Suppressor macrophage treated with lipopolysaccharide for 1 hour (primary cell): Measurements from ENCODE around the gene EIF4E3.

Experiments used
- DNase-seq, 3 donors: peaks; one replicate each; pipeline ENCODE4 v3.0.0-alpha.2; 2020 to 2022

EIF4E3 gene

DNA sequence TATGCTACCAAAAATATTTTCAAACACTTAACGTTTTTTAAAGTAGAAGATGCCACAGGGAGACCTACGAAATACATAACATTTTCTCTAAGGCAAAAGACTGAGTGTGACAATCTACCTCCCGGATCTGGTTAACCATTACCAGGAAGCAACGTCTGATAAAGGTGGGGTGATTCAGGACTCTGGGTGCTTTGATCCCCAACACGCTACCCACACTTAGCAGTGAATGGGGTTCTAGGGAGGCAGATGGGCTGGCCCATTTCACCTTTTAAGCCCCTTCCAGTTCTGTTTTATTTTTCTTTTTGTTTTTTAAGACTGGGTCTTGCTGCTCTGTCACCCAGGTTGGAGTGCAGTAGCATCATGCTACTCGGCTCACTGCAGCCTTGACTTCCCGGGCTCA lies 39.5 kb downstream of the EIF4E3 start:
- no peak for DNase-seq

DNA sequence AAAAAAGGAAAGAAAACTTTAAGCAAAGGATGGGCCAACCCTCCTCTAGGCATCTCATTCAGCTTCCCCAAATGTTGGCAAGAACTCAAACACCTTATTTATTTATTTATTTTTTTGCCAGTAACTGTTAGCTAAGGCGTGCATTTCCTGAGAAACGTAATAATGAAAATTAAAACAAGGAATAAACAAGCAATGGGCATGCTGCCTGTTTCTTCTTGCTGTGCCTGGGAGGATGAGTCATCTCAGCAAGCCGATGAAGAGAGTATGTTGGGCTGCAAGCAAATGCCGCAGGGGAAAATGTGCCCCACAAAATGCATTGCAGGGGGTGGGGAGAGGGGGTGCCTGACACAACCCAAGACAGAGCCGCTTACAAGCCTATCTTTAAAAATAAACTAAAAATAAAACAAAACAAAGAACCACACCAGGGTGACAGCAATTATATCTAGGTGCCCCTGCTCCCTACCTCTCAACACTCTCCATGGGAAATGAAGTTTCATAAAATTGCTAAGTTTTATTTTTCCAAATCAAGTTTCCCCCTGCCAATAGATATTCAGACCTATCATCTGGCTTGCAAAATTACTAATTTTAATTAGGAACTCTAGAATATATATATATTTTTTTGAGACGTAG lies 40.3 kb downstream of the EIF4E3 start:
- peak; percentile 35 to 58 (median 44) for DNase-seq

DNA sequence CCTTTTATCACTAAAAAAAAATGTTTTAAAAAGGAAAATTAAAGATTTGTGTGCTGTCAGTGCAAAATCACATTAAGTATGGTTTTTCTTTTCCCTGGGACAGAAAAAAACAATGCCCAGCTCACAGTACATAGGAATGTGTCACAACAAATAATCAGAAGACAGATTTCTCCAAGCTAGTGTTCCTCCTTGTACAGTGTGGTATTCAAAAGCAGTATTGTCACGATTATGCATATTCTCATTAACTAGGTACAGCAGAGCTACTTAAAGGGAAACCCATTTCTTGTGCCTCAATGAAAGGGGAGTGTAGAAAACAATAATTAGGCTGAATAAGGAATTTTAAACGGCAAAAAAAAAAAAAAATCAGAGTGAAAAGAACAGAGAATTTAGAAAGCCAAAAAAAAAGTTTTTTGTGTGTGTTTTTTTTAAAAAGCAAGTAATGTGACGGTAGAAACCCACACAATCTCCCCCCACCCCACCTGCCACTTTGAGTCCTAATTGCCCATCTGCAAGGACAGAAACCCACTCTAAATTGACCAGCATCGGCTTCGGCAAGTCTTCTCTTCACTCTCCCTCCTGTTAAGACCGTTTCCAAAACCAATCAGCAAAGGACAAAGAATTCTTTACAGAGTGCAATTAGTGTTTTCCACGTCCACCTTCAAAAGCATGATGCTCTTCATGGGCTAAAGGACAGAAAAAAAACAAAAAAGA lies 41.0 kb downstream of the EIF4E3 start:
- DNase-seq: no peak

DNA sequence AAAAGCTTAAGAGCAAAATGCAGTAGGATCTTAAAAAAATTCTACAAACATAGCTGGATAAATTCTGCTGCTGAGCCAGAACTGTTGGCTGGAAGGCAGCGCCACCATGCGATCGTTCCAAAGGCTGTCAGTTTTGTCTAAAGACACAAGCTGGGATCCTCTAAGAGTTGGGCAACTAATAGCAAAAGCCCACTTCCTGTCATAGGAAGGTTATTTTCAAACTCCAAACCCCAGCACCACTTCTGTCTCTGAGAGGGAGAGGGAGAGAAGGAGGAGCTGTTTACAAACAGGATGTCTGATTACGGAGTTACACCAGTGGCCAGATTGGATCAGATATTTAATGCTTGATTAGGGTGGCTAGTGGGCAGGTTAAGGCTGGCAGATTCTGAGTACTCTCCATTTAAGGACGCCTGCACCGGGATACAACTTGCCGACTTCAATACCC lies 44.0 kb downstream of the EIF4E3 start:
- peak; percentile 79 to 84 (median 81) for DNase-seq

DNA sequence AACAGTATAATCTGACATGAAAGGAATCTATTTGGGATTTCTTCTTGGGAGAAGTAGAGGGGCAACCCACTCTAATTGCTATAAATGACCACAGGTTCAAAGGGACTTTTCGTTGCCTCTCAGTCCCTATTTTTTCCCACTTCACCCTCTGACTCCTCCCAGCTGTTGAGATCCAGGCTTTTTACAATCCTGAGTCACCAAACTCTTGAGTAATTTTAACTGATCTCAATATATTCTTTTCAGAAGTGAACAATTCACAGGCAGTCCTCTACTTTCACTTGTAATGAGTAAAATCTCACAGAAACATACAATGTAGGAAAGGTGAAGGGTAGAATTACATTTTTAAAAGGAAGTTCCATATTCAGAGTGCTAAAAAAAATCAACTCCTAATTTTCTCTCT lies 44.6 kb downstream of the EIF4E3 start:
- DNase-seq: peak; percentile 82 to 94 (median 92)

DNA sequence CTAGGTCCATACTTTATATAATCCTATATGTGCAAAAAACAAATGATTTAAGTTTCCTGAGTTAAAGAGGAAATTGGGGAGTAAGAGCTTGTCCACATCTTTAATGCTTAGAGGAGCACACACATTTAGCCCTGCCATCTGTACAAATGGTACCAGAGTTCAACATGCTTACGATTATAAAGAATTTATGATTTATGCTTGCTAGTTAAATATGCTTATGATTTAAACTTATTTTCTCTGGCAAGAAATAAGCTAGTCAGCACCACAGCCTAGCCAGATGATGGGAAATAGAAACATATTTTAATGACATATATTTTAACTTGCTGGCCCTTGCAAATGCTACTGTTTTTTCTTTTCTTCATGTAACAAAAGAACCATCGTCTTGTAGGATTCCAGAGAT lies 48.3 kb downstream of the EIF4E3 start:
- no peak for DNase-seq

DNA sequence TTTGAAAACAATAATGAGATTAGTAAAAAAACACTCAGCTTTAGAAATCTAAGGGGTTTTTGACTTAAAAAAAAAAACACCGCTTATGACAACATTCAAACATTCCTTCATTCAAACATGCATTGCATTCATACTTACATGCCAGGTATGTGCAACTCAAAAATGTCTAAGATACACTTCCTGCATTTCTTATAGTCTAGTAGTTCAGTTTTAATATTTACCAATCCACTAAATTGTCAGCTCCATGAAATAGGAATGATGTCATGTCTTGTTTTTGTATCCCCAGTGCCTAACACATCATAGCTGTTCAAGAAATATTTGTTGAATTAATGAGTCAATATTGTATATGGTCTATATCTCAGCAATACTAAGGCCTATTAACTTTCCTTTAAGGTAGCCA lies 51.7 kb downstream of the EIF4E3 start:
- no peak for DNase-seq

DNA sequence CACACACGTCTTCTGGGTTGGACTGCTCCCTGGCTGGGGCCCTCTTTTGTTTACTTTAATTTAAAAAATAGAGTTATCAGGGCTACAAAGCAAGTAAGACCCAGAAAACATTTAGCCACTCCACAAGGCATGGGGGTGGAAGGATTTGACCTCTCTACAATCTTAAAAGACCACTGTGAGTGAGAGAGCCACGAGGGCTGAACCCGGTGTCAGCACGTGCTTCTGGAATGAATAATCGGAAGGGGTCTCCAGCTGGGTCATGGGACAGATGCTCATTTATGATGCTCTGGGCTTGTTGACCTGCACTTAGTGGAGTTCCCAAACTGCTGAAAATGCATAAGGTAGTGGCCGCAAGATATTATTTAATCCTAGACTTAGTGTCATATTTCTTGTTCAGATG lies 52.4 kb downstream of the EIF4E3 start:
- DNase-seq: no peak

DNA sequence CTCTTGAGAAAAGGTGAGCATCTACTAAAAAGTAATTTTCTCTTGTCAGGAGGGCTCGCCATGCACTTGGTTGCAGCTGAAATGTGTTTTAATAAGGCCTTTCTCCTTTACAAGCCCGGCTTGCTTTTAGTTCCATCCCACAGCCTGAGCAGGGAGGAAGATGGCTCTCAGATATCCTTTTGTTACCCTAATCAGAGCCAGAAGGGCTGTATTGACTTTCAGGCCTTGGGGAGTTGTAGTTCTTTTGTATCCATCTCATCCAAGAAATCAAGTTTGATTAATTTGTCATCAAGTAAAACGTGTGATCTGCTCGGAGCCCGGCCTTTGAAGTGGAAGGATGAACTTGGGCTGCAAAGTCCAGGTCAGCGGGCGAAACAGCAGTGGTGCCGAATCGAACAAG lies 52.9 kb downstream of the EIF4E3 start:
- DNase-seq: no peak

DNA sequence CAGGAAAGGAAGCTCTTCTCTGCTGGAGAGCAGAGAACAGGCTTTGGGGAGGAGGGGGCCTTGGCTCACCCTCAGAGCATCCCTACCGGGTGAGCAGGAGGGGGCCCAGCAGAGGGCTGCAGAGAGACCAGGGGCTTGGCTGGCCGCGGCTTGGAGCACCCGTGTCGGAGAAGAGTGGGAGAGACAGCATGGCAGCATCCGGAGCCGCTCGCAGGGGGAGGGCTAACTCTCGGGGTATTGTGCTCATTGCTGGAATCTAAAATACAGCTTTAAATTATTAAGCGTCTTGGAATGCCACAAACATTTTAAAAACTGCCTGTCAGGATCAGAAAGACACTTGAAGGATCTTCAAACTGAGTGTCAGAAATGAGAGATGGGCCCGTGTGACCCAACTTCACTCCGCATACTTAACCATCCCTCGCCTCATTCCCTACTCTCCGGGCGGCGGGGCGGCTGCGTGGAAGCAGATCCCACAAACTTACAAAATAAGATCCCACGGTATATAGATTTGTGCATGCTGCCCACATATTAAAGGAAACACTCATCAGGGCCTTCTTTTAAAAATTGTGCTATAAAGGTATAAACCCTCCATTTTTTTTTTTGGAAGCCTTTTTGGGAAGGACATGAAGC lies 53.9 kb downstream of the EIF4E3 start:
- no peak for DNase-seq

DNA sequence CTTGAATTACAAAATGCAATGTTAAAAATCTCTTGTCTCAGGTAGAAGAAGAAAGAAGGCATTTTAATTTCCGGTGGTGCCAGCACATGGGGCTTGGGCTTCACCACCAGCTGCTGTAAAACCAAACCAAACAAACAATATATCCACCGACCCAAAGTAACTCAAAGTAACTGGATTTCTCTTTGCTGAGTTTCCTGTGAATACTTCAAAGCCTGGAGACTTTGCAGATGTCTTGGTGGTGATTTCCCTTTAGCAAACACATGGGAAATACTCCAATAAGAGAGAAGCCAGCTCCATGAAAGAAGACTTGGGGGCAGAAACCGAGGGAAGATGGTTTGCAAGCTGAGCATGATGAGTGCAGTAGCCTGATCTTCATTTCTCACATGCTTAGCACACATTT lies 62.6 kb downstream of the EIF4E3 start:
- no peak for DNase-seq

DNA sequence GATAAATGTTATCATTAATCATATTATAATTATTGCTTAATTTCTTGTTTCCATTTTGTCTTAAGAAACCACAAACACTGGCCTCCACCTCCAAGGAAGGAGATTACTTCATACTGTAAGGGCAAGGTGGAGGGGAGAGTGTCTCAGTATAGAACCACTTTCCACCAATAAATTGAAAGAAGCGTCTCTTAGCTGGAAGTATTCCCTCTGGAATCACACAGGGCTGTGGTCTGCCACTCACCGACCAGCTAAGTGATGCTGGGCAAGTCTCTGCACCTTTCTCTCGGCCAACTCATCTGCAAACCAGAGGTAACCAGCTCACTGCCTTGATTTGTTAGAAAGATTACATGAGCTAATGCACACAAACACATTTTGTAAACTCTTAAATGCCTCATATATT lies 63.1 kb downstream of the EIF4E3 start:
- DNase-seq: no peak

DNA sequence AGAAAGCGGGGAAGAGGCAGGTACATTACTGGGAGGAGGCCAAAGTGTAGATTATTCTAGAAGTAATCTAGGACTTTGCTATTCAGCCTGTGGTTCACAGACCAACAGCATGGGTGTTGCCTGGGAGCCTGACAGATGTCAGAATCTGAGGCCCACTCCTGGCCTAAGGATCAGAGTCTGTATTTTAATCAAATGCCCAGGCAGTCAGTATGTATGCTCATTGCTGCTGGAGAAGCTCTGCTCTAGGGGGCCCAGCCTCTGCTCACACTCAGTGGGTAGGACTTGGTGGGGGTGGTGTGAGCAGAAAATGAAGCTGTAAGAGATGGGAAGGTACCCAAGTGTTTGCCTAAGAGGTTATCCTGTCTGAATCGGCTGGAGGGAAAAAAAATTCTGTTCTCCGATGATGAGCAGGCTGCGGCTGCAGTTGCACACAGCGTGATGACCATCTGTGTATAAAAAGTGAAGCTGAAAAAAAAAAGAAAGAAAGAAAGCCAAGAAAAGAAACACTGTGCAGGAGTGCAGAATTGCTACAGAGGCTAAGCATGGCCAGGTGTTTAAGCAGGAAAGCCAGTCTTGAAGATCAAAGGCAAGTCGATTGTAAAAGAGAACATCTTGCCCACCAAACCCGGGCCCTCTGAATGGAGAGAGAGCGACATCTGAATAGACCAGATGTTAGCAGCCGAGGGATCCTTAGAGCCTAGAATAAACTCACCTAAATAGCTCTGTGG lies 65.2 kb downstream of the EIF4E3 start:
- DNase-seq: no peak

DNA sequence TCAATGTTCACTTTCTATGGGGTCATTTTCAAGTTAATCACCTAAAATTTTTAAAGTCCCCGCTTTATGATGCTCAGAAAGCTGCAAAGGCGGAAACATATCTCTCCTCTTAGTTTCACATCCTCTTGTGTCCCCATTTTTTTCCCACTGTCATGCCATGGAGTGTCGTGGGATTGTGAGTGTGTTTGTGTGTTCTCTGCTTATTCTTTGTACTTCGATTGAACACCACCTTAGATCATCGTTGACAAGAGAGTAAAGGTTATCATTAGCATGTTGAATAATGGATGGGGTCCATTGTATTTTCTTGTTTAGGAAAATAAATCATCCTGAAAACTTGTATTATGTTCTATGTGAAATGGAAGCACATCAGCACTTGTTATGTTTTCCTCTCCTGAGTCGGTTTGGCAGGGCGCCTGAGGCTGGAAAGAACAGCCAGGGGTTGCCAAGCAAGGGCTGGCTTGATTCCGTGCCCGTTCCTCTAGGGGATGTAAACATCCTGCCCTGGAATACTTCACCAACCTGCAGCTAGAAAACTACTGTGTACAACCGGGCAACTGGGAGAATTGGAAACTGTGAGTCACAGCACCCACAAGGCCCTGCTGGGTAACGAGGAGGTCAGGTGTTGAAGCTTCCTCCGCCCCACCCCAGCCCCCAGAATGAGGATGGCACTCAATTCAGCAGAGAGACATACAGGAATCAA lies 67.2 kb downstream of the EIF4E3 start:
- DNase-seq: peak in 1 of 3 donors; percentile 27

DNA sequence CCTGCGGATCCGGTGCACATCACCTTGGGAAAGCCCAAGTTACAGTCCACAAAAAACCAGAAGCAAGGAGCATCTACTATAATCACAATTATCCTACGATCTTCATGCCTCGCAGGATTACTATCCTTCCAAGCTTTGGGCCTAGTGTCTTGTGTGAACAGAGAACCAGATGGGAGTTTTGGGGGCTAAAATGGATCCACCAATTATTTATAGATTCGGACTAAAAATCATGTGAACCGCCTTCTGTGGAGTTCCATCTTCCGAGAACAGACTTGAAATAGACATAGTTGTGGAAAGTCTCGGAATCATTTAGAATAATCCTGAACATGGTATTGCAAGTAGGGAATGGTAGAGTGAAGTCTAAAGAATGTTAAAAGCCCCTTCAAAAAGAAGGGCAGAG lies 70.1 kb downstream of the EIF4E3 start:
- DNase-seq: no peak

DNA sequence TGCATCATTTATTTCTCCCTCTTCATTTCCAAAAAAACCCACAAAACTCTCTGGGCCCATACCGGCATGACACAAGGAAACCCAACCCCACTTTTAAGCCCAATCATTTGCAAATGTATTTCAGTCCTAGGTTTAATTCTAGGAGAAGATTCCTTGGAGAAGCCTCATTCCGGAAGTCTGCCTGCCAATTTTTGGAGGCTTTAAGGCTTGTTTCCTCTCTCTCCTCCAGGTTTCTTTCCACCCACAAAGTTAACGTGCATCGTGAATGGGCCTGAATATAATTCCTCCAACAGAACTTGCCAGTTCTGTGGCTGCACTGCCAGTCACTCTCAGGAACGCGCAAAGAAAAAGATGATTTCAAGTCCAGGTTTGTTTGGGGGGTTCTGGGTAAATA lies 71.8 kb downstream of the EIF4E3 start:
- DNase-seq: no peak

DNA sequence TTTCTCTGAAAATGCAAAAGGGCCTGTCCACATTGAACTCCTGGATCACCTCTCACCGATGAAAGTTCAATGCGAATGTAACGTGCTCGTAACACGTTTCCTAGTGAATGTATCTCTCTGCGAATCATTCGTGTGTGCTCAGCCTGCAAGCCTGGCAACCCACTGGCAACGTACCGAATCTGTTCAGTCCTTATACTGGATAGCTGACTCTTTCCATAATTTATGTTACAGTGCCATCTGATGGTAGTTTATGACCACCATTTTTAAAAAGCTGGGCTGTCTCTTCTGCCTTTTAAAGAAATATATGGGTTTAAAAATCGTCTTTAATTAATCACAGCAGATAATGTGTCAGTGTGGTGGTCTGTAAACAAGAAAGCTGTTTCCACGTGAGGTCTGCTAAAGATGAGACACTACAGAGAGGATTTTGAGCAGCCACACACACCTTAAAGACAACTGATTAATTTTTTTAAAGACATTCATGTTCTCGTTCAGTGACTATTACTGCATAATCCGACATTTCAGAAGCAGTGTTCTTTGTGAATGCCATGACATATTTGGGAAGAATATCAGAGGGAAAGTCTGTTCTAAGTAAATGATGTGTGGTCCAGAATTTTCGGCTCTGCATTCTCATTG lies 72.3 kb downstream of the EIF4E3 start:
- DNase-seq: peak; percentile 65 to 85 (median 77)

DNA sequence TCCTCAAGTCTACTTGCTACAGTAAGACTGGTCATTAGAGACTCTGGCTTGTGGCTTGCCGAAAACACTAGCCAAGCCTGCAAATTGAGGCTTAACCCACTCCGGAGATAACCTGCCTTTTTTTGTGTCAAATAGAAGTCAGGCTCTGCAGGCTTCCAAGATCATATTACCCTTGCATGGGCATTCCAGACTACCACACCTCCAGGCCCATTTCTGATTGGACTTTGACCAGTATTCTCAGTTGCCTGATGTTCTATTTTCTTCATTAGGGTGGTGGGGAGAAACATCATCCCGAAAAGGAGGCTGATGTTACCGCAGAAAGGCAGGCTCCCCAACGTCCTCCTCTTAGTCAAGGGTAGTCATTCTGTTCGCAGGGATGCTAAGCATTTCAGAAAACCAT lies 73.6 kb downstream of the EIF4E3 start:
- no peak for DNase-seq

DNA sequence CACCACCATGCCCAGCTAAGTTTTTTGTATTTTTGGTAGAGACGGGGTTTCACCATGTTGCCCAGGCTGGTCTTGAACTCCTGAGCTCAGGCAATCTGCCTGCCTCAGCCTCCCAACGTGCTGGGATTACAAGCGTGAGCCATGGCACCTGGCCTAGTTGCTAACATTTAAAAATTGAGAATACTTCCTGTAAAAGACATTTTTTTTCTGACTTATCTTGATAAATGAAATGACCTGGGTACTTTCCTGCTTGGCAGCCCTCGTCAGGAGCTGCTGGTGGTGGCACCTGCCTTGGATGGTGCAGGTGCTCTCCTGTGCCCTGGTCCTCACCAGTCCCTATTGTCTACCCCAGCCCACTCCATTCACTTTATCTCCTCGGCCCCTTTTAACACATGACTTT lies 74.8 kb downstream of the EIF4E3 start:
- DNase-seq: no peak

DNA sequence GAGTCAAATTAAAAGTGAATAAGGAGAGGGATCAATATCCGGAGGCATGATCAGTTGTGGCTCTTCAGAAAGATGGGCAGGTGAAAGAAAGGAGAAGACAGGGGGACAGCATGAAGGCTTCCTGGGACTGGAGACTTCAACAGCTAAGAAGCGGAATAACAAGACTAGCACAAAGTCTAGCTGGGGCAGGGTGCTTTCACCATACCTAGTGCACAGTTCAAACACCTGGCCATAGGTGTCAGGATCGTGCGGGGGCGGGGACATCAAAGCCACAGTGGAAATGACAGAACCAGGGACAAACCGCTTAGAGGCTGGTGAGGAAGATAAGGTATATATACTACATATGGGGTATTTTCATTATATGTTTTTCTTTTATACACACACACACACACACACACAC lies 75.4 kb downstream of the EIF4E3 start:
- no peak for DNase-seq

DNA sequence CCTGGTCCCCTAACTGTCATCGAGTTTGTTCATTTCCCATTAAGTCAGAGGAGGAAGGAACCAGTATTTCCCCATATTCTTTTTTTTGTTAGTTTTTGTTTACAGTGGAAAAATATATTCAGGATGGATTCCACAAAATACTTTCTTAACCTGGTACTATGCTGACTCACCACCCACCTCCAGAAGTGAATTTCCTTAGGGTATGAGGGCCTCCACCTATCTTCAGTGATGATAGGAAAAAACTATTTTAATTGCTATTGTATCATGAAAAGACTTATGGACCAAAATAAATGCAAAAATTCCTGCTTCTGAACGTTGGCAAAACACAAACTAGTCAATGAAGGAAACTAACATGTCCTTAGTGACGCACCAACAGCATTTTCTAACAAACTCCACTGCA lies 77.5 kb downstream of the EIF4E3 start:
- DNase-seq: peak in 1 of 3 donors; percentile 34

DNA sequence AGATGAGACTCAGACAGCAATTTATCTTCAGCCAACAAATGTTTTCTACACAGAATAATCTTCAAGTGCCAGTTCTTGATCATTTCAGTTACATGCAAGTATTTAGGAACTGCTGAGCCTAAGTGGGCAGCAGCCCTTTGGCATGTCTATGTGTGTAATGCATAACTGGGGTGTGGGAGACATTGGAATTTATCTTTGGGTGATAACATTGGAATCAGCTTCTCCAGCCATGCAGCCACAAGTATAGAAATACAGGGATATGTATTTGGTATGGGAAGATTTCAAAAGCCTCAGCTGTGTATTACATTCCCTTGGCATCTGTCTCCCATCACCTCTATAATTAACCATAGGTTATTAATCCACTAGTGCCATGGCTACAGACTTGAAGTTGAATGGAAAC lies 78.2 kb downstream of the EIF4E3 start:
- DNase-seq: no peak

DNA sequence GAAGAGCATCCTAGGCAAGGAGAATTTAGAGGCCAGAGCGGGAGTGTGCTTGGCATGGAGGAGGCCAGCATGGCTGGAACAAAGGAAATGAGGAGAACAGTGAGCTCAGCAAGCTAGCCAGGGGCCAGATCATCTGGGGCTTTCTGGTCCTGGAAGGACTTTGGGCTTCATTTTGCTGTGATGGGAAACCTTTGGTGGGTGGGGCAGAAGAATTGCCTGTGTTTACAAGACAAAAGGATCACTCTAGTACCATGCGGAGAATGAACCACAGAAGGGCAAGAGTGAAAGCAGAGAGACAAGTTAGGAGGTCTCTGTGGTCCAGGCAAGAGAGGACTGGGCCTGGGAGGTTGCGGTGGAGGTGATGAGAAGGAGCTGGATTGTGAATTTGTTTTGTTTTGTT lies 80.1 kb downstream of the EIF4E3 start:
- no peak for DNase-seq
